Kidney glomerular epithelial cell (primary cell): ENCODE data around the gene RTN4R.
"Not testable (repeated sequence)": the region's sequence is repeated elsewhere in the genome, so short reads cannot be mapped to it uniquely, and the experiment has no call there.

Experiments
- DNase-seq: peaks from one replicate; lab custom pipeline; 2025; lab: John Stamatoyannopoulos, UW

The RTN4R gene

DNA sequence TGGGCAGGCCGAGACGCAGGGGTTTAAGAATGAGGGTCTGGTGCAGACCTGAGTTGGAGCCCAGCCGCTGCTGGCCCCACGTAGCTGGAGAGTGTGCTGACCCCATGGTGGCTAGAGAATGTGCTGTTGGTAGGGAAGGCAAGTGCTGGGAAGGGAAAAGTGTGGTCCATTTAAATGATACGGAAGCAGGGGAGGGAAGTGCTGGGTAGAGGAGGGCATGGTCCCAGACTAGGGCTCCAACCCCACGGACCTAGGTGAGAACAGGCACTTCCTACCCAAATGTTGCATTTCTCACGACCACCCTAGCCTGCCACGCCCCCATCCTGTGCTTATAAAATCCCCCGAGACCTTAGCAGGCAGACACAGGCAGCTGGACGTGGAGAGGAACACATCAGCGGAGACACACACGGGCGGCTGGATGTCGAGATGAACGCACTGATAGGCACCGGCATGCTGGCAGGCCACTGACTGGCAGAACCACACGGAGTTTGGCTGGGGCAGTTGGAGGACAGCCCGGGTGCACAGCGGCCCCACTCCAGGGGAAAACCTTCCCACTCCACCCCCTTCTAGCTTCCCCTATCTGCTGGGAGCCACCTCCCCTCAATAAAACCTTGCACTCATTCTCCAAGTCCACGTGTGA, 18.8 kb upstream of the RTN4R start:
- not testable (repeated sequence) for DNase-seq

GRCh38 chr22:20286312-20286660, 18.2 kb upstream of the RTN4R start:
- DNase-seq: not testable (repeated sequence)

DNA sequence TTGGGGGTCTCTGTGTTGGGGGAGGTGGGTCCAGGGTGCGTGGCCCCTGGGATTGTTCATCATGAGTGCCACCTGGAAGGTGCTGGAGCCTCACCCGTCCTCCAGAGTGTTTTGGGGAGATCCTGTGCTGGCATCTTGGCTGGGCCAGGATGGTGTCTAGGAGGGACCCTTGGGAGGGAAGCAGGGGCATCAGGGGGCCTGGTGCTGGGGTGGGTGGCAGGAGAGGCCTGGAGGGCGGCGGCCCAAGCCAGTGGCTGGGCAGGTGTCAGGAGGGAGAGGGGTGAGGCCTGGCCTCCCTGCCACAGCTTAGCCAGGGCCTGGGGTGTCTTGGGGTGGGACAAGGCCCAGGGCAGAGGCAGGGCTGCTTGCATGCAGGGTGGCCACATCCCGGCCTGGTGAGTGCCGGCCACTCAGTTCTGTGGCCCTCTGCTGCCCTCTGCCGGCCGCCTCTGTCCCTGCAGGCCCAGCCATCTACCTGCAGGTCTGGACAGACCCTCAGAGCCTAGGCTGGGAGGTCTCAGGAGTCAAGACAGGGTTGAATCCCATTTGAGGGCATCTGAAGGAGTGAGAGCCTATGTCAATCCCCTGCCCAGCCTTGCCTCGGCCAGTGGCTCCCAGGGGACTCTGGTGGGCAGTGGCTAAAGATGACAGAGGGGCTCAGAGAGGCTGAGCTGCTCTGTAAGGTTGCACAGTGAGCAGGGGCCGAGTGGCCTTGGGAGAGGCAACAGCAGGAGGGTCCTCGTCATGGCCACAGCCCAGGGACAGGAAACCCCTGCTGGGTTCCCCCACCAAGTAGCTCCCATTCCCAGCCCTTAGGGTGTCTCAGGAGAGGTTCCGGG, 17.6 kb upstream of the RTN4R start:
- not testable (repeated sequence) for DNase-seq

GRCh38 chr22:20284471-20285086, 16.5 kb upstream of the RTN4R start:
- no peak for DNase-seq

DNA sequence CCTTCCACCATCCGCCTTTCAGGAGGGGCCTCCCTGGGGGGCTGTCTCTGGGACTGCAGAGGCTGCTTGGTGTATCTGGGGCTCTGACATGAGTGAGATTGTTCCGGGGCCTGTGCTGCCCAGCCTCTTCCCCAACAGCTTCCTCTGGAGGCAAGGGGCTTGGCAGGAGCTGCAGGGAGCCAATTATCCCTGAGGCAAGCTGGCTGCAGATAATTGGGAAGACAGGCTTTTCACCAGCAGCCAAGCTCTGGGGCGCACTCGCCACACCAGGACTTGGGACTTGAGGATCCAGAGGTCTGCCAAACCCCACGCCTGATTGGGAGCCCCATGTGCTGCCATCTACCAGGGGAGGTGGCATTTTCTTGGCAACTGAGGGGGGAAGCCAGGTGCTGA, 15.6 kb upstream of the RTN4R start:
- no peak for DNase-seq

DNA sequence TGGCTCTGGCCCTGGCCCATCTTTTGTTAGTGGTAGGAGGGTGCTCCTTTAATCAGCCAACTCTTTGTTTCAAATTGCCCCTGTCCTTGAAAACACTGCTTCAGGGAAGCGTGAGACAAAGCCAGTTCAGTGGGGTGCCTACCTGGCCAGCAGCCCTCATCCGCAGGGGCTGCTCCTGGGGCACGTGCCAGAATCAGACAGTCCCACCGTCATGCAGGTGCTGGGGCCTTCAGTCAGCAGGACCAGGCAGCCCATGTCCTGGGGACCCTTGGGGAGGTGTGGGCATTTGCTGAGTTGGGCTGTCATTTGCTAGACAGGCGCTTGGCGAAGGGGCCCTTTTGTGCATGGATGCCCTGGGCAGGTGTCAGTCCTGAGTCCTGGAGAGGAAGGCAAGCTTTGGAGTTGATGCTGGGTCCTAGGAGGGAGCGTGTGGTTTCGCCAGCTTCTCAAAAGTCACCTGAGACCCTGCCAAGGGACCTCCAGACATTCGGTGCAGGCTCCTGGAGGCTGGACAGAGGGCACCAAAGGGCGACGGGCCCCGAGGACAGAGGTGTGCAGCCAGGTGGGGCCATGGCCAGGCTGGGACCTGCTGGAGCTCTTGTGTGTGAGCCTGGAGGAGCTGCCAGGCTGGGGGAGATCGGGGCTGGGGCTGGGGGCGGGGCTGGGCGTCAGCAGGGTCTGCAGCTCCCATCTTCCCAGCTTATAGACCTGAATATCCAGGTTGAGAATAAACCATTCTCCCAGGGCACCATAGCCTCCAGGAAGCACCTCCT, 15.0 kb upstream of the RTN4R start:
- no peak for DNase-seq

DNA sequence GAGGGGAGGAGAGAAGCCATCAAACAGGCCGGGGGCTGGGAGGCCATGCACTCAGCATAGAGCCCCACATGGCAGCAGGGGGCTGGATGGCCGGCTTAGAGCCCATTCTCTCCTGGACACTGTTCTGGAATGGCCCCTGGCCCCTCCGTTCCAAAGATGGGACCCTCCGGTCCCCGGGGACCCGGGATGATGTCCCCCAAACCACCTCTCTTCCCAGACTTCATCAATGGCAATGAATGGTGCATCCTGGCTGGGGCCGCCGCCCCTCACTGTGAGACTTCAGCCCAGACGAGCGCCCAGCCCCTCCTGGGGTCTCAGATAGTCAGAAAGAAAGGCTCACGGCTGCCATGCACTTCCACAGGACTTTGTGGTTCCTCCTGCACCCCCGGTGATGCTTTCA, 13.8 kb upstream of the RTN4R start:
- no peak for DNase-seq

DNA sequence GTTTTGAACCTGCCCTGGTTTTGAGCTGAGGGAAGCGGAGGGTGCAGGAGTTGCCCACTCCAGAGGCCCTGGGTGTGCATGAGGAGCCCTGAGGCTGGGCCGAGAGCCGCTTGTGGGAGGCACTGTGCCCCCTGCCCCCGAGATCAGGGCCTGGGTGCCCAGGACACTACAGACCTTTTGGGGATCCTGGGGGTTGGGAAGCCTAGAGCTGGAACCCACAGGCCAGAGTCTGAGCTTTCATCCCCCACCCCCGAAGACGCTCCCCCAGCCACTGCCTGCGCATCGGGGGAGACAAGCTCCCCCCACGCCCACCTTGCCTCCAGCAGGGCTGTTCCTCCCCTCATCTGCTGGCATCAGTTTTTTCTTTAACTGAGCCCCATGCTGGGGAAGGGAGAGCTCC, 13.4 kb upstream of the RTN4R start:
- not testable (repeated sequence) for DNase-seq

GRCh38 chr22:20280866-20281265, 12.7 kb upstream of the RTN4R start:
- no peak for DNase-seq

- DNase-seq: not testable (repeated sequence)
Measured at GRCh38 chr22:20280163-20280562, 12.0 kb upstream of the RTN4R start.

GRCh38 chr22:20279662-20280134, 11.6 kb upstream of the RTN4R start:
- DNase-seq: no peak

DNA sequence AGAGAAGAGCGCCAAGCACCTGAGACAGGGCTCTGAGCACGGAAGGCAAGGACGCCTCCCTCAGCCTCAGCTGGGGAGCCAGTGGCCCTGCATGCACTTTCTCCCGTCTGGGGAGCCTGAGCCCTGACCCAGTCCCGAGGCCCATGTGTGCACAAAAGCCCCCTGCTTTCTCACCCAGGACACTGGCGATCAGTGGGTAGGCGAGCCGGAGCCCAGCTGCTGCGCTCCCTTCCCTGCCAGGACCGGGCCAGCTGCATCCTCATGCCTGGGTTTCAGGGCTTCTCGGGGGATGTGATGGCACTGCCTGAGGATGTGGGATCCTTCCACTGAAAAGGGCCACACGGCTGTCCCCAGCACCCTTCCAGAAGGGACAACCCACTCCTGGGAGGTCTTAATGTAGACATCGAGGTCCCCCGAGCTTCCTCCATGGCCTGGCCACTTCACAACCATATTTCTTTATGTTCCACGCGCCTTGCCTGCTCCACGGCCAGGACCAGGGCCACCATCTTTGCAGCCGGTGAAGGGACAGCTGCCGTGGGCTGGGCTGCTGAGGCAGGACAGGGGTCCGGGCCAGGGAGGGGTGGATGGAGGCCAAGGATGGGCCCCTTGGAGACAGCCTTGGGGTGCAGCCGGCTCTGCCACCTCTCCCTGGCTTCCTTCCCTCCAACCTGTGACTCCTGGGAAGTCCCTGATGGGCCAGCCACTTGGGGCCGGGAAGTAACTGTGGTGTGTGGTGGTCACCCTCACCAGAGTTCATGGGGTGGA, 10.8 kb upstream of the RTN4R start:
- DNase-seq: not testable (repeated sequence)

DNA sequence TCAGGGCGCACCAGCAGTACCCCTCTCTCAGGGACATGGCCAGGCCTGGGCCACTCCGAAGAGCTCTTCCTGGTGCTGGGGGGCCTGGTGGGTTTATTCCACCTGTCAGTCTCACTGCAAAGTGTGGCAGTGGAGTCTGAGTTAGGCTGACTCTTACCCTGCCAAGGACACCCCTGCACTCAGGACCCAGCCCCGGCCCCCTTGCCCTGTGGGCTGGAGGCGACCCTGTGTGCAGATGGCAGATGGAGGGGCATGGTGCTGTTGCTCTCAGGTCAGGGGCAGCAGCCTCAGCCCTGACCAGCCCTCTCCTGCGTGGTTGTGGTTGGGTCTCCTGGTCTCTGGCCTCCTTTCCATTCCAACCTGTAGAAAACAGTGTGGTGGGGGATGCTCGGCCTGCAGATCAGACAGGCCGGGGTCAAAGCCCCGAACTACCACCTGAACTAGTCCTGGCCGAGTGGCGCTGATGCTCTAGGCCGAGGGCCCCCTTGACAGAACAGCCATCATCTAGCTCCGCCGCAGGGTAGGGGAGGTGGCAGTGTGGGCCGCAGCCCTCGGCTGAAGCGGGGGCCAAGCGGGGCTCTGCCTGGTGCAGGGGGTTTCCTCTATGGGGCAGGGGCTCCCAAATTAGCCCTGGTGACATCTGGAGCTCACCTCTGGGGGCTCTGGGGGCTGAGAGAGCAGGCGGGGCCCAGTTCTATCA, 10.0 kb upstream of the RTN4R start:
- not testable (repeated sequence) for DNase-seq

GRCh38 chr22:20276468-20276867, 8.3 kb upstream of the RTN4R start:
- DNase-seq: no peak

- DNase-seq: no peak
Measured at GRCh38 chr22:20275836-20276235, 7.7 kb upstream of the RTN4R start.

GRCh38 chr22:20275325-20275724, 7.2 kb upstream of the RTN4R start:
- DNase-seq: not testable (repeated sequence)

DNA sequence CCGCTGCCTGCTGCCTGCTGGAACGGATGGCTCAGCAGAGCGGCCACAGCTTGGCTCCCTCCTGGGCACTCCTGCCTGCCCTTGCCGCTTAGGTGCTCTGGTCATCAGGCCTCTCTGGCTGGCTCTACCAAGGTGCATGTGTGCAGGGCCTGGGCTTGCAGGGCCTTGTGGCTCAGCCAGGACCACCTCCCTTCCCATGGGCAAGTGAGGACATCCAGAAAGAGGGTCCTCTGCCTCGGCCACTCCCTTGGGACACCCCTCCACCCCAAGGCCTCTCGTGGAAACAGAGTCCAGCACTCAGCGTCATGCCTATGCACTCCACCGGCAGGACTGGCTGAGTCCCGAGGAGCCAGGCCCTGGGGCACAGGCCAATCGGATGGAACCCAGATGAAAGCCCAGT, 6.3 kb upstream of the RTN4R start:
- not testable (repeated sequence) for DNase-seq

- DNase-seq: no peak
Measured at GRCh38 chr22:20273758-20274181, 5.7 kb upstream of the RTN4R start.

DNA sequence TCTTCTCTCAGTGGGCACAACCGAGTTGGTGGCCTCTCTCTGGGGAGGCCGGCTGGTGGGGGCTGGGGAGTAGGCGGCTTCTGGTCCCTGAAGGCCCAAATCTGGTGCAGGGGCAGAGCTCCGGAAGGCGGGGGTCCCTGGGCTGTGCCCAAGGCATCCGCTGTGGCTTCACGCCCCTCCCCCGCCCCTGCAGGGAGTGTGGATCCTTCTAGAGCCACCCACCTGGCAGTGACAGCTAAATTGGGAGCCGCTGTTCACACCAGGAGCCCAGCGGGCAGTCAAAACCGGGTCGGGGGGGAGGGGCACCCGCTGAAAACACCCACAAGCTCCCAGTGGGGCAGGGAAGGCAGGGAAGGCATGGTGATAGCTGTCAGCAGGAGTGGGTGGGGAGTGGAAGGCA, 4.6 kb upstream of the RTN4R start:
- DNase-seq: no peak

GRCh38 chr22:20272174-20272573, 4.1 kb upstream of the RTN4R start:
- no peak for DNase-seq
